GM18909 (cell line): ENCODE data around the gene HIPK2.

Experiments
- ATAC-seq: cut with Tn5 transposase; IDR thresholded peaks from one replicate; pipeline ENCODE4 v1.9.1; 2021; ENCODE audit warnings: mild to moderate bottlenecking; ENCODE audit not compliant: unreplicated experiment, poor library complexity

Gene HIPK2

DNA sequence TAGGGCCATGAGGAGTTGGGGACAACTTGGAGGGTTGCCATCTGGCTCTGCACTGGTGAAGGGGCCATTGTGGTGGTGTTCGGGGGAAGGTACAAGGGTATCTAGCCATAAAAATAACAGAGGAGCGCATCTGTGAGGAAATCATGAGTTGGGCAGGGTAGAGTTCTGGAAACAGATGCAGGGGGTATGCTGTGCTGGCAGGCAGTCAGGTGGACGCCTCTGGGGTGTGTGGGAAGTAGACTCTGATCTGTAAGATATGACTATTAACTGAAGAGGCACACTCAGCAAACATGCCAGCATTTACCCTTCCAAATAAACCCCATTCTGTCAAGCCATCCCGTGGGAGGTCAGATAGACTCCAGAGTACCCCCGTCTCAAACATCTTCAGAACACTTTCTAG is 174.5 kb downstream of the HIPK2 start:
- ATAC-seq, result no peak

DNA sequence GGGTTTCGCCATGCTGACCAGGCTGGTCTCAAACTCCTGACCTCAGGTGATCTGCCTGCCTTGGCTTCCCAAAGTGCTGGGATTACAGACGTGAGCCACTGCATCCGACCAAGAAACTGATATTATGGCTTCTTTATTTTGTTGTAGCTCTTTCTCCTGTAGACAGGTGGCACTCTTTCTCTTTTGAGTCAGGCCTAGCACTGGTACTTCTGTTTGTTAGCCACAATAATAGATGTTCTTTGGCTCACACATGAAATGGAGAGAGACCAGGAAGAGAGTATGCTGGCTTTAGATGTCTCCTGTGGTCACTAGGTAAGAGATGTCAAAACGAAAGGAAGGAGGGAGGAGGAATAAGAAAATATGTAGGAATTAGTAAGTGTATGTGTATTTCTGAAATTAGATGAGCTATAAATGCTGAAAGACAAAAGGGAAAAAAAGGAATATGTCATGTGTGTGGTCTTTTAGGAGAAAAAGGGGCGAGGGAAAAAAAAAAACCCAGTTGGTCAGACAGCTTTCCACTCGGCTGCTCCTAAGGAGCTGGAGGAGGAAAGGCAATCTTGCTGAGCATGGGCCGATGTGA is 175.6 kb downstream of the HIPK2 start:
- ATAC-seq, result no peak

DNA sequence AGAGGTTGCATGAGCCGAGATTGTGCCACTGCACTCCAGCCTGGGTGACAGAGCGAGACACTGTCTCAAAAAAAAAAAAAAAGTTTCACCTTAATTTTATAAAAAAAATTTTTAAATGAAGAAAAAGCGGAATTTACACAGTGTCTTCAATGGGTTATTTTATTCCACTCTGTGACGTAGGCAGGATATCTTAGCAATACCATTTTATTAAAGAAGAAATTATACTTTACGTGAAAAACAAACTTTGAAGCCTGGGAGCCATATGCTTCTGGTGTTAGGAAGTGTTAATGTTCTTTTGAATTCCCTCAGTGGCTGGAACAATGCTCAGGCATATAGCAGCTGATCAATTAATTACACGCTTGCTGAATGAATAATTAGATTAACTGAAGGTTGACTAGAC is 176.6 kb downstream of the HIPK2 start:
- no peak for ATAC-seq

DNA sequence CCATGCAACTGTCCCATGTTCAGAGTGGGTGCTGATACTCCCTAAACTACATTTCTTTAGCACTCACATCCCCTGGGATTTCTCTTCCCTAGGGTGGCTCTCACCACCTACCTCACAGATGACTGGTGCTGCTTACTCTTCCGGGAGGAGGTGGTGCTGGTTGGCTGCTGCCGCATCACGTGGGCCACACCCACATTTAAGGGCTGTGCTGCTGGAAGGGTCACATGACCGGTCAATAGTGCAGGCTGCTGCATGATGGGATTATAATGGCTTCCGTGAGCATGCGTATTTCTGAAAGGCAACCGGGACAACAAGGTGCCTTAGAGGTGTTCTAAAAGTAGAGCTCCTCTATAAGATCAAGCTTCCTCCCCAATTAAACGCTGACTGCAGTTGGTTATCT is 177.5 kb downstream of the HIPK2 start:
- ATAC-seq, result no peak

DNA sequence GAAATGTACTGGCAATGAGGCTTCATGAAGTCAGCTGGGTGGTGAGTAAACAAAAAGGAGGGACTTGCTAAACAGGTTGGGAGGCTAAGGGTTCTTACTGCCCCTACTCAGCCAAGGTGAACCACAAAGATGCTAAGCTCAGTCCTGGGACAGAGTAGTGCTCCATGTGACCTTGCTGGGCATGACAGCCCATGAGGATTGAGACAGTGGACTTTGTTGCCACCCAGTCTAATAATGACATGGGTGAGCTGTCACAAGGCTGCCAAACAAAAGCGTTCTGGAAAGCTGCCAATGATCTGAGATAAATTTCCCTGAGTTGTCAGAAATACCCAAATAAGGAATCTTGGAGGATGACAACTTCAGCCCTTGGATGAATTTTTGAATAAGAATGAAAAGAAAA is 179.2 kb downstream of the HIPK2 start:
- no peak for ATAC-seq

DNA sequence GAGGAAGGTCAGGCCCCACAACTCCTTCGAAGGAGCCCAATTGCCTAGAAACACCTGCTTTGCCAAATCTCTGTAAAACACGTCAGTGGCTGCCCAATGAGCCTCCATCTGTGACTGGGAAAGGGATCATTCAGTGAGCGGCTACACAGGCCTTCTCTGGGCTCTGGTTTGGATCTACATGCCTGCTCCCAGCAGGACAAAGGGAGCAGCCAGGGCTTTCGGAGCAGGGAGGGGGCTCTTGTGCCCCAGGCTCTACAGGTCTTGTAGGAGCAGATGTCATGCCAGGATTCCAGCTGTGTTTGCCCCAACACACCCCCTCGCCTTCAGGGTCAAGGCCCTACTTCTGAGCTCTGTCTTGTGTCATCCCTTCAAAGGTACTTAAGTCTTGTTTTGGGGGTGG is 180.8 kb downstream of the HIPK2 start:
- ATAC-seq, result no peak

DNA sequence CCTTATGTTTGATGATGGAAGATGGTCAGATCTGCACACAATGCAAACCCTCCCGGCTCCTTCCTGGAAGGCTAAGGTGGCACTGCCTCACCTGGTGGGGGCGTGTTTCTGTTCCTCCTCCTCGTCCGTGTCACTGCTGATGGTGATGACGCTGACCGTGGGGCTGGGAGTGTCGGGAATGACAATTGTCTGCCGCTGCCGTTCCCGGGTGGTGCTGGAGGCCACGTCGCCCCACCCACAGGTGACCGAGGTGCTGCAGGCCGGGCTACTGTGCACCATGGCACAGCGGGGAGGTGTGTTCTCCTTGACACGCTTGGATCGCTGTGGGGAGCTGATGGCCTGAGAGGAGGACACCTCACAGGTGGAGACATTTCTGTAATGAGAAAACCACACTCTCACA is 181.2 kb downstream of the HIPK2 start:
- no peak for ATAC-seq

DNA sequence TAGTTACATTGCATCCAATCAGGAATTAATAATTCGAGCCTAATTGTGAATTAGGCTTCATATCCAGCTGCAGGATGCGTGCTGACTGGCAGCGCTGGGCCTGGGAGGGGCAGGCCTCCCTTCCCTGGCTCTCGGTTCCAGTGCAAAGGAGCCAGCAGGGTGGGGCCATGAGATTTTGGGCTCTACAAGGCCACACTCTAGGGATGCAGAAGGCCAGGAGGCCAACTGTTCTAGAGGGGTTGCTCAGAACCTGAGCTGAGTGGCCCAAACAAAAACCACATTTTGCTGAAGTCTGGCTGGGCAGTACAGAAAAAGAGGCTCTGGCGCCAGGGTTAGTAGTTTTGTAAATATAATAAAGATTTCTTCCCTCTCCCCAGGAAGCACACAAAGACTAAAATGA is 182.0 kb downstream of the HIPK2 start:
- ATAC-seq, result no peak

DNA sequence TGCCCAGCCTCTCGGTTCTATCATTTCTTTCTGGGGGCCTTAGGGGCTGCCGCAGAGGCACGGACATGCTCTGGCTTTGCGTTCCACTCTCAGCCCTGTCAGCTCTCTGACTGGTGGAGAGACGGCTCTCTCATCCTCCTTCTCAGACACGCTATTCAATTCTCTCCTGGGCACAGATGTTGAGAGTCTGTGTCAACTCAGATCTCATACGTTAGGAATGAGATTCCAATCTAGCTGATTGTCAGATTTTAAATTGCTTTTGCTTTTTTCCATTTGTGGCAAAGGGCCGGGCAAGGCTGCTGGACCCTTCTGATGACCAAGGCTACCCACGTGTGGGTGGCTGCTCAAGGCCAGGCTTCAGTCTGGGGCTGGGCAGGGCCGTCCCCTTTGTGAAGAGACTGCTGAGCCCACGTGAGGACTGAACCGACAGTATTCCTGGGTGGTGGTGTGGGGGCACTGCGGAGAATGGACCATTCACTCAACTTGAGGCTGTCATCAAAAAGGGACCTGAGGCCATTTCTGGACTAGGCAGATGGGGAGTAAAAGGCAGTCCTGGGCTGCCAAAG is 182.8 kb downstream of the HIPK2 start:
- ATAC-seq, result no peak

DNA sequence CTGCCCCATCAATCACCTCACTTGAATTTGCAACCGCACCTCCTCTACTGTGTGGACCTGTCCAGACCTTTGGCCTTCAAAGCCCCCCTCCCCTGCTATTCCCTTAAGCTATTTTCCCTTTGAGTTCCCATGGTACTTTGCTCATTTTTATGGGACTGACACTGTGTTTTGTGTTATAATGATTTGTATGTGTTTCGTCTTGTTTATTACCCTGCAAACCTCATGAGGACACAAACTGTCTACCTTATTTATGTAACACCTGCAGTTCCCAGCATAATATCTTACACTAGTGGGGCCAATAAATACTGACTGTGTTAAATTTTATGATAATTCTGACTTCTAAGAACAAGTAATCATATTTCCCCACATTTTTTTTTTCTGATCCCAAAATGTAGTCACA is 183.7 kb downstream of the HIPK2 start:
- ATAC-seq, result no peak

DNA sequence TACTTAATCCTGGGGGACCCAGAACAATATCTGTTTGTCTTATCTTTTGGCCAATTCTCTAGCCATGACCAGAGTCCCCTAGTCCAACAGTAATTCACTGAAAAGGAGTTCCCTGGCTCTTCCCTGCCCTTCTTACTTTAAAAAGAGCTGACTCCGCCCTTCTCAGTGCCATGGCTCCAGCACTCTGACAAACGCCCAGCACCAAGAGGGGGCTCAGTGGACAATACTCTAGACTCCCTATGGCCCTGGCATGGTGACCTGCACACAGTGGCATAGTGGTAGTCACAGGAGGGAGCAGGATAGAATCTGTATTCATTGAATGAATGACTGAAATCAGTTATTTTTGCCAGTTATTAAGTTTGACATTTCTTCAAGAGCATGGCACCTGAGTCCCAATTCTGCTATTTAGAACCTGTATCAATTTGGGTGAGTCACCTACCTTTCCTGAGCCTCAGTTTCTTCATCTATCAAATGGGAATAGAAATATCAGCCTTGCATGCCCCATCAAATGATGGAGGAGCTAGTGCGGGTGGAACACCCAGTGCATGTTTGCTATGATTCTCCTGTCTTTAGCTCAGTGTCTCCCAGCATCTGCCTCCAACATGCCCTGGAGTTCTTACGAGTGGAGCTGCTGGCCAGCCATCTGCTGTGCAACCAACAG is 184.9 kb downstream of the HIPK2 start:
- no peak for ATAC-seq

DNA sequence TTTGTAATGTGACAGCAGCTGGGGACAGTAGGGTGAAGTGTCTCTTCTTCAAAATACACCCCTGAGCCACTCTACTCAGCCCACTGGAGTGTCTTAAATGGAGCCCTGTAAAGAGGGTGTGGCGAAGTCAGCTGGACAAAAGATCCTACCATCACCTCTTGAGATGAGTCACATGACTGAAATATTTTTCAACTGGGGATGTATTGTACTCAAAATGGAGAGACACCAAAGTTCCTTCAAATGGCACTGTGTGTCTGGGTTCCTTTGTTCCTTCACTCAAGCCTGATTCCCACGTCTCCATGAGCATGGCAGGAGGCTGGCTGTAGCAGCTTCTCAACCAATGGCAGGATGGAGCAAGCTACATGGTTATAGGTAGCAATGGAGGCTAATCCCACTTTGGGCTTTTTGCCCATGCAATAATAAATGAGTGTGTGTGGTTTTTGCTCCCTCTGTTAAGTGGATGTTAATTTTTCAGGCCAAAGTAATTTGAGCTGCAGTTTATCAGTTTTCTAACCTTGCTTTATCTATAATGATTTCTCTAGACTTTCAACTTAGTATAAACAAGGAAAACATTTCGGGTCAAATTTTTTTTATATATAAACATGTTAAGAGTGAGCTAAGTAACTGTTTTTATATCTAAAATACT is 186.1 kb downstream of the HIPK2 start:
- ATAC-seq, result no peak

DNA sequence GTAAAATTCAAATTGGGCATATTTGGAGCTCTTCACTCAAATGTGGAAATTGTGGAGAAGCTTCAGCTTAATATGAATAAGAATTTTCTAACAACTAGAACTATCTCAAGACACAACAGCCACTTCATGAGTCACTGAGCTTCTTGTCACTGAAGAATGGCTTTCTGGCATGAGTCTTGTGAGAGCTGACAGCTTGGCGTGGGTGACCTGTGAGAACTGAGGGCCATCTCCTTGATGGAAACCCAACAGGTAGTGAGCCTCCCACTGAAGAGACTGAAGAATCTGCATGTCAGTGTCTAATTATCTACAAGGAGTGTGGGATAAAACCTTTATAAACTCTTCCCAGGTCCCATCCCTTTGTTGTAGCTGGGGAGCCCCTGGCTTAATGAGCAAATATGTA is 188.3 kb downstream of the HIPK2 start:
- ATAC-seq, result no peak

DNA sequence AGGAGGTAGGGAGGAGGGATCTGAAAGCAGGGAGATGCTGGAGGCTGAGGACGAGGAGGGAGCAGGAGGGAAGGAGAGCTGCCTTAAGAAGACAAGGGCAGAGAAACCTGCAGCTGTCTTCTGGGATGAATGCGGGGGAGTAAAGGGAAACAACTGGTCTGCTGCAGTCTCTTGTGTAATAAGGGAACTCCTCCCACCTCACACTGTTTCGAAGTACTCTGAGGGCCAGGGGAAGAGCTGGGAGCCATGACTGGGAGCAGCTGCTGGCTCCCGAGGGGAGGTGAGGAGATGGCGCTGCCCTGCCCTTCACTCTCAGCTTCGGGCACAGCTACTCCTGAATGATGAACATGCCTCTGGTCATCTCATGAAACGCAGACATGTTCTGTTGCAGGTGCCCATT is 189.2 kb downstream of the HIPK2 start:
- no peak for ATAC-seq

DNA sequence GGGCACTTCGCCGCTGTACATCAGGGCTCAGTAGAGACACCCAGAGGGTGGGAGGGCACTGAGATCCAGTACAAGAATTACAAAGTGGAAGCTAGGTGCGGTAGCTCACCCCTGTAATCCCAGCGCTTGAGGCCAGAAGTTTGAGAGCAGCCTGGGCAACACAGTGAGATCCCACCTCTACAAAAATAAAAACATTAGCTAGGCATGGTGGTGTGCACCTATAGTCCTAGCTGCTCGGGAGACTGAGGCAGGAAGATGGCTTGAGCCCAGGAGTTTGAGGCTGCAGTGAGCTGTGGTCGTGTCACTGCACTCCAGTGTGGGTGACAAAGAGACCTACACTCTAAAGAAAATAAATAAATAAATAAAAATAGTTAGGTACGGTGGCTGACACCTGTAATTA is 190.3 kb downstream of the HIPK2 start:
- ATAC-seq, result no peak

DNA sequence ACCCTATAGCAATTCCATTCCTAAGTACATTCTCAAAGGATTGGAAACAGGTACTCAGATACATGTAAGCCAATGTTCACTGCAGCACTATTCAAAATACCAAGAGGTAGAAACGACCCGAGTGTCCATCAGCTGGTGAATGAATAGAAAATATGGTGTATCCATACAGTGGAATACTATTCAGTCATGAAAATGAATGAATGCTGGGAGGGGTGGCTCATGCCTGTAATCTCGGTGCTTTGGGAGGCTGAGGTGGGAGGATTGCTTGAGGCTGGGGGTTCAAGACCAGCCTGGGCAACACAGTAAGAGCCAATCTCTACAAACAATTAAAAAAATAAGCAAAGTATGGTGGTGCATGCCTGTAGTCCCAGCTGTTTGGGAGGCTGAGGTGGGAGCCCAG is 191.5 kb downstream of the HIPK2 start:
- ATAC-seq, result no peak

DNA sequence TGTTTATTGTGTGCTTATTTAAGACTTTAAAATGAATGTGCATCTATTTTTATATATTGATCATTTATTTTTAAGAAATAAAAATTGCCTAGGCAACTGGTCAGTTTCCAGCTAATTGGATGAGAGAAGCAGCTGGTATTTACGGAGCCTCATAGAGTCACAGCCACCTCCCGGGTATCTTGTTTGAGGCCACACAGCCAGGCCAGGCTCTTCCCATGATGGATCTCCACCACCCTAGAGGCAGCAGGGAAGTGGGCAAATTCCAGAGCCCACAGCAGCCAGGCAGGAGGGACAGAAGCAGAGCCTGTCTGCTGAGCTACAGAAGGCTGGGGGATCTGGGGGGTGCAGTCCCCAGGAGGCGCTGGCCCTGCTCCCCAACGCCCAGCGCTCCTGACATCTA is 192.8 kb downstream of the HIPK2 start:
- ATAC-seq, result no peak

DNA sequence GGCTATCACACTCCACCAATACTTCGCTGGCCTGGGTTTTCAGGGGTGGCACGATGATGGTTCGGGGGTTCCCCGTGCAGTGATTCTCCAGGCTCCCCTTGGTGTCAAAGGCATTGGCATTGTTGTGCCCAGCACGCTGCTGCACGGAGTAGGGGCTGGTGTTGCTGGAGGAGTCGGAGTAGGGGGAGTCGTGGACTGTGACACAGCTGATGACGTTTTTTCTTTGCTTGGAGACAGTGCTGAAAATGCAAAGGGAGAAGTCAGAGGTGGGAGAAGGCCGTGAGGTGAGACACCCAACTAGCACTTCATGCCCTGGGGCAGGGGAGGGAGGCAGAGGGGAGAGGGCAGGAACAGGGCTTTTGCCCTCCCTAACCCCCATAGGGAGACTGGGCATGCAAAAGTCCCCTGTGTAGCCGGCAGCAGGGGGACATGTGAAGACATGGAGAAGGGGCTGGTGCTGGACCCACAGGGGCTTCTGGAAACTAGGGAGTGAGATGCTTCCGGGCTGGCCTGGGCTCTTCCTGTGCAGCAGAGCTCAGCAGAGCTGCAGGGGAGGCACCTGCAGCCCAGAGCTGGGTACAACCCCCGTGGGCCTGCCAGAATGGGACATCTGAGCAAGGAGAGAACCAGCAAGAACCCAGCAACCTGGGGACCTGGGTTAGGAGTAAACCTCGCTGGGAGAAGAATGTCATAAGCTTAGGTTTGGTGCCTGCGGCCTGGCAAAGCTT is 193.8 kb downstream of the HIPK2 start:
- ATAC-seq, result no peak

DNA sequence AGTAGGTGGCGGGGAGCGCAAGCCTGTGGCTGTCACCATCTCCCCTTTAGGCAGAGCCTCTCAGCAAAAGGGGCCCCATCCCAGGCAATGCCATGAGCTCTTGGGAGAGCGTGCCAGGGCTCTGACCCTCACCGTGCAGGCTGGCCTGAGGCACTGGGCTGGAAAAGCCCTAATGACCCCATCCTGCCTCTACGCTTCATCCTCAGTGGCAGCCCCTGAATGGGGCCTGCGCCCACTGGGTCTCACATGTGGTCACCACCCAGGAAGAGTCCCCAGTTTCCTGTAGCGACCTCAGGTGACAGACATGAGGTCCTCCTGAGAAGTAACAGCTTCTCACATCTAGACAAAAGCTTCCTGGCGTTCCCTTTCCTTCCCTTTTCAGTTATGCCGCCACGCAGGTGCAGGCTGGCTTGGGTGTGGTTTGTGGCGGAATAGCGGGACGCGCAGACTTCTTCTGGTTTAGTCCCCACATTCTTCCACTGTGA is 195.1 kb downstream of the HIPK2 start:
- no peak for ATAC-seq

DNA sequence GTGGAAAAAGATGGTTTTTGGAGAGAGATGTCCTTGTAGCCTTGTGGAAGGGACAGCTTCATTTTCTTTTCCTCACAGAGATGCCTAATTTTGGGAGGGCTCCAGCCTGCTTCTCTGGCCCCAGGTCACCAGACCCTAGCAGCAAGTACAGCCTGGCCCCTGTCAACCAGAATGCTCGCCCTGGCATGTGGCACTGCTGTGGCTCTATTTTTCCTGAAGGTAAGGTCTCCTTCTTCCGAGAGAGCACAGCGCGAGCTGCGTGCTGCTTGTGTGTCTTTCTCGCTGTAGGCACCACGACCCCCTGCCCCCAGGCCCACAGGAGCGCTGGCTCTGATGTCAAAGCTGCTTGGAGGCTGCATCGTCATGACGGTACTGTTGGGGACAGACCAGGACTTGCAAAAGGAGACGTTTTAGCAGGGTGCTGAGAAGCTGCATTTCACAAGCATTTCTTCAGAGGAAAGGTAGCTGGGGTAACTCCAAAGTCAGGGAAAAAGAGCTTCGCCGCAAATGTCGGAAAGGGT is 195.6 kb downstream of the HIPK2 start:
- ATAC-seq, result no peak

DNA sequence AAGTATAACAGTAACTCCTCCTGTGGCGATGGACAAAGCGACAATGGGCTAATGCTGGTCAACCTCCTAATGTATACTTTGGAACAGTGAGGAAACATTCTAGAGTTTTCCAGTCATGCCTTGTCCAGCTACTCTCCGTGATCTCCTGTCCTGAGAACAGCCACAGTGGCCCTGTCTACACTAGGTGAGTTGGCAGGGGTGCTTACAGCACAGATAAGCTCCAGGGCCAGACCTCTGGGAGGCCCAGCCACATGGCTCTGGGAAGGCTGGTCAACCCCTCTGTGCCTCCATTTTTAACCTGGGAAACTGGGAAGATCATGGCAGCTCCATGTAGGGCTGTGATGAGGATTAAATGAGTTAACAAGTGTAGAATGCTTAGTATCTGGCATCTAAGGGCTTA is 197.4 kb downstream of the HIPK2 start:
- ATAC-seq, result no peak
